ENCODE data around the gene CCL19. TPM values are rescaled to one million over a fixed set of nuclear protein-coding genes. Genes with fewer than 3 reads are reported as not detected.

CCL19 gene
- total RNA-seq, 1 experiment from 2014 or later = not detected

- Histone ChIP-seq H3K4me1 (ENCODE audit: control insufficient read depth, insufficient read depth, low read length) (peaks cover 41% of the 10 kb centered on the region), H3K27ac (ENCODE audit: low read length) (no peak overlapping the region; the same call in 1 of the 2 replicates), H3K36me3 (ENCODE audit: control insufficient read depth, insufficient read depth, low read length) (no peaks in the 10 kb centered on the region), H3K9me3 (ENCODE audit: control insufficient read depth, insufficient read depth, low read depth, low read length) (no peaks in the 10 kb centered on the region), H3K27me3 (ENCODE audit: control insufficient read depth, insufficient read depth, low read length) (no peaks in the 10 kb centered on the region), H3K4me3 (ENCODE audit: low read depth in 2 of 2, low read length in 2 of 2) (no peak overlapping the region)
- ATAC-seq (no peak), DNase-seq (ENCODE audit: low read depth, low spot score) (no peak)
- ChIA-PET CTCF (interaction anchor here (0.6 to 1.0 kb wide), 2 partner anchors 14 to 234 kb away, joined by 3 read pairs; no protein-coding TSS in a partner anchor), POLR2A (no interaction called here)
- TF ChIP-seq SIN3A (IDR thresholded peaks at IDR 0.05; ENCODE audit: borderline replicate concordance, insufficient read depth, low read depth, low read length) = no peak
- no peak for TF ChIP-seq POLR2AphosphoS5 (IDR thresholded peaks at IDR 0.05; ENCODE audit: low read depth, low read length)
- TF ChIP-seq TCF7L2 (IDR thresholded peaks at IDR 0.05; ENCODE audit: low read depth, low read length) = no peak
- TF ChIP-seq, protein P1, sequence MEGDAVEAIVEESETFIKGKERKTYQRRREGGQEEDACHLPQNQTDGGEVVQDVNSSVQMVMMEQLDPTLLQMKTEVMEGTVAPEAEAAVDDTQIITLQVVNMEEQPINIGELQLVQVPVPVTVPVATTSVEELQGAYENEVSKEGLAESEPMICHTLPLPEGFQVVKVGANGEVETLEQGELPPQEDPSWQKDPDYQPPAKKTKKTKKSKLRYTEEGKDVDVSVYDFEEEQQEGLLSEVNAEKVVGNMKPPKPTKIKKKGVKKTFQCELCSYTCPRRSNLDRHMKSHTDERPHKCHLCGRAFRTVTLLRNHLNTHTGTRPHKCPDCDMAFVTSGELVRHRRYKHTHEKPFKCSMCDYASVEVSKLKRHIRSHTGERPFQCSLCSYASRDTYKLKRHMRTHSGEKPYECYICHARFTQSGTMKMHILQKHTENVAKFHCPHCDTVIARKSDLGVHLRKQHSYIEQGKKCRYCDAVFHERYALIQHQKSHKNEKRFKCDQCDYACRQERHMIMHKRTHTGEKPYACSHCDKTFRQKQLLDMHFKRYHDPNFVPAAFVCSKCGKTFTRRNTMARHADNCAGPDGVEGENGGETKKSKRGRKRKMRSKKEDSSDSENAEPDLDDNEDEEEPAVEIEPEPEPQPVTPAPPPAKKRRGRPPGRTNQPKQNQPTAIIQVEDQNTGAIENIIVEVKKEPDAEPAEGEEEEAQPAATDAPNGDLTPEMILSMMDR (IDR thresholded peaks at IDR 0.05) = no peak
- TF ChIP-seq, protein P2, sequence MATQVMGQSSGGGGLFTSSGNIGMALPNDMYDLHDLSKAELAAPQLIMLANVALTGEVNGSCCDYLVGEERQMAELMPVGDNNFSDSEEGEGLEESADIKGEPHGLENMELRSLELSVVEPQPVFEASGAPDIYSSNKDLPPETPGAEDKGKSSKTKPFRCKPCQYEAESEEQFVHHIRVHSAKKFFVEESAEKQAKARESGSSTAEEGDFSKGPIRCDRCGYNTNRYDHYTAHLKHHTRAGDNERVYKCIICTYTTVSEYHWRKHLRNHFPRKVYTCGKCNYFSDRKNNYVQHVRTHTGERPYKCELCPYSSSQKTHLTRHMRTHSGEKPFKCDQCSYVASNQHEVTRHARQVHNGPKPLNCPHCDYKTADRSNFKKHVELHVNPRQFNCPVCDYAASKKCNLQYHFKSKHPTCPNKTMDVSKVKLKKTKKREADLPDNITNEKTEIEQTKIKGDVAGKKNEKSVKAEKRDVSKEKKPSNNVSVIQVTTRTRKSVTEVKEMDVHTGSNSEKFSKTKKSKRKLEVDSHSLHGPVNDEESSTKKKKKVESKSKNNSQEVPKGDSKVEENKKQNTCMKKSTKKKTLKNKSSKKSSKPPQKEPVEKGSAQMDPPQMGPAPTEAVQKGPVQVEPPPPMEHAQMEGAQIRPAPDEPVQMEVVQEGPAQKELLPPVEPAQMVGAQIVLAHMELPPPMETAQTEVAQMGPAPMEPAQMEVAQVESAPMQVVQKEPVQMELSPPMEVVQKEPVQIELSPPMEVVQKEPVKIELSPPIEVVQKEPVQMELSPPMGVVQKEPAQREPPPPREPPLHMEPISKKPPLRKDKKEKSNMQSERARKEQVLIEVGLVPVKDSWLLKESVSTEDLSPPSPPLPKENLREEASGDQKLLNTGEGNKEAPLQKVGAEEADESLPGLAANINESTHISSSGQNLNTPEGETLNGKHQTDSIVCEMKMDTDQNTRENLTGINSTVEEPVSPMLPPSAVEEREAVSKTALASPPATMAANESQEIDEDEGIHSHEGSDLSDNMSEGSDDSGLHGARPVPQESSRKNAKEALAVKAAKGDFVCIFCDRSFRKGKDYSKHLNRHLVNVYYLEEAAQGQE (IDR thresholded peaks at IDR 0.05; ENCODE audit: insufficient read depth in 1 of 2, low read depth in 2 of 2, low read length in 1 of 2) = no peak
- BruUV-seq (replicated peaks) = no TSS peak
- in situ Hi-C loops (cut with HindIII; ENCODE audit: low pct_unique_long_range_greater_than_20kb, low sequenced_read_pairs) = no loop called here
- intact Hi-C loops (cut with micrococcal nuclease; ENCODE audit: unreplicated experiment) = no loop called here
Observed at GRCh38 chr9:34650816-34651215, 40.3 kb downstream of the CCL19 start.

- POLR2A ChIA-PET = no interaction called here
- TF ChIP-seq, protein P2 (IDR thresholded peaks at IDR 0.05; ENCODE audit: insufficient read depth in 1 of 2, low read depth in 2 of 2, low read length in 1 of 2) = no peak
- TF ChIP-seq, protein P1 (IDR thresholded peaks at IDR 0.05) = no peak
- TF ChIP-seq TCF7L2 (IDR thresholded peaks at IDR 0.05; ENCODE audit: low read depth, low read length) = no peak
- no peak for TF ChIP-seq SIN3A (IDR thresholded peaks at IDR 0.05; ENCODE audit: borderline replicate concordance, insufficient read depth, low read depth, low read length)
- TF ChIP-seq POLR2AphosphoS5 (IDR thresholded peaks at IDR 0.05; ENCODE audit: low read depth, low read length) = no peak
Observed at GRCh38 chr9:34648673-34649072, 42.4 kb downstream of the CCL19 start.

More at GRCh38 chr9:34648673-34649072, 42.4 kb downstream of the CCL19 start:
- CTCF ChIA-PET = no interaction called here
- DNase-seq (ENCODE audit: low read depth, low spot score) = no peak
- no peak overlapping the region for H3K4me3 ChIP-seq (ENCODE audit: low read depth in 2 of 2, low read length in 2 of 2)
- H3K9me3 ChIP-seq (ENCODE audit: control insufficient read depth, insufficient read depth, low read depth, low read length) = no peaks in the 10 kb centered on the region
- peaks cover 41% of the 10 kb centered on the region for H3K4me1 ChIP-seq (ENCODE audit: control insufficient read depth, insufficient read depth, low read length)
- in situ Hi-C loops (cut with HindIII; ENCODE audit: low pct_unique_long_range_greater_than_20kb, low sequenced_read_pairs) (no loop called here), intact Hi-C loops (cut with micrococcal nuclease; ENCODE audit: unreplicated experiment) (no loop called here)
- no peaks in the 10 kb centered on the region for H3K27me3 ChIP-seq (ENCODE audit: control insufficient read depth, insufficient read depth, low read length)
- no peaks in the 10 kb centered on the region for H3K36me3 ChIP-seq (ENCODE audit: control insufficient read depth, insufficient read depth, low read length)
- BruUV-seq (replicated peaks) = no TSS peak
- no peak for ATAC-seq
- no peak overlapping the region for H3K27ac ChIP-seq (ENCODE audit: low read length)

Measured in Panc1 (cell line).